H1 (cell line): ENCODE results near the gene F2.

Experiments used
- EZH2 ChIP-seq: fragments of 200-600 bp; sonication (generic); IDR thresholded peaks from 2 replicates; pipeline ENCODE4 v1.7.1; 2012; ENCODE audit warnings: low read depth, mild to moderate bottlenecking, moderate library complexity, low read length, inconsistent platforms; ENCODE audit not compliant: severe bottlenecking
- MAFK ChIP-seq: IDR thresholded peaks from 2 replicates; pipeline ENCODE4 v1.6.1; 2012; ENCODE audit warnings: low read depth, mild to moderate bottlenecking, improper control_type of control experiment, low read length
- PHF8 ChIP-seq: fragments of 200-600 bp; sonication (generic); conservative IDR thresholded peaks from 2 replicates; pipeline ENCODE4 v1.7.1; 2012; ENCODE audit warnings: low read depth, mild to moderate bottlenecking, inconsistent platforms, low read length, moderate library complexity
- POLR2A ChIP-seq, 2 experiments: IDR thresholded peaks; 1 replicate in 1 of 2; 2 replicates in 1 of 2; pipeline ENCODE4 v1.6.1; 2011; ENCODE audit warnings: low read depth in 2 of 2, low read length in 2 of 2, mild to moderate bottlenecking in 2 of 2; ENCODE audit errors: control extremely low read depth in 1 of 2
- POLR2AphosphoS5 ChIP-seq: IDR thresholded peaks from 2 replicates; pipeline ENCODE4 v1.6.1; 2011; ENCODE audit warnings: low read depth, low read length
- YY1 ChIP-seq: IDR thresholded peaks from 2 replicates; pipeline ENCODE4 v1.6.1; 2011; ENCODE audit warnings: low read depth, mild to moderate bottlenecking, low read length
- ZNF274 ChIP-seq: IDR thresholded peaks from 2 replicates; pipeline ENCODE4 v1.7.0; 2012; ENCODE audit warnings: low read length, borderline replicate concordance; ENCODE audit errors: extremely low read depth
- TF ChIP-seq, protein P1 (sequence below), 3 experiments: IDR thresholded peaks; 1 replicate in 2 of 3; 2 replicates in 1 of 3; pipeline versions ENCODE4 v1.5.1 to v1.6.1; 2011; ENCODE audit warnings: low read length in 3 of 3, mild to moderate bottlenecking in 3 of 3, inconsistent platforms in 2 of 3, low read depth in 1 of 3, moderate library complexity in 1 of 3; ENCODE audit not compliant: insufficient read depth in 1 of 3; ENCODE audit errors: control extremely low read depth in 1 of 3

- TF ChIP-seq POLR2AphosphoS5 = no peak
- TF ChIP-seq, protein P1, sequence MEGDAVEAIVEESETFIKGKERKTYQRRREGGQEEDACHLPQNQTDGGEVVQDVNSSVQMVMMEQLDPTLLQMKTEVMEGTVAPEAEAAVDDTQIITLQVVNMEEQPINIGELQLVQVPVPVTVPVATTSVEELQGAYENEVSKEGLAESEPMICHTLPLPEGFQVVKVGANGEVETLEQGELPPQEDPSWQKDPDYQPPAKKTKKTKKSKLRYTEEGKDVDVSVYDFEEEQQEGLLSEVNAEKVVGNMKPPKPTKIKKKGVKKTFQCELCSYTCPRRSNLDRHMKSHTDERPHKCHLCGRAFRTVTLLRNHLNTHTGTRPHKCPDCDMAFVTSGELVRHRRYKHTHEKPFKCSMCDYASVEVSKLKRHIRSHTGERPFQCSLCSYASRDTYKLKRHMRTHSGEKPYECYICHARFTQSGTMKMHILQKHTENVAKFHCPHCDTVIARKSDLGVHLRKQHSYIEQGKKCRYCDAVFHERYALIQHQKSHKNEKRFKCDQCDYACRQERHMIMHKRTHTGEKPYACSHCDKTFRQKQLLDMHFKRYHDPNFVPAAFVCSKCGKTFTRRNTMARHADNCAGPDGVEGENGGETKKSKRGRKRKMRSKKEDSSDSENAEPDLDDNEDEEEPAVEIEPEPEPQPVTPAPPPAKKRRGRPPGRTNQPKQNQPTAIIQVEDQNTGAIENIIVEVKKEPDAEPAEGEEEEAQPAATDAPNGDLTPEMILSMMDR (IDR thresholded peaks at IDR 0.05; ENCODE audit: control extremely low read depth in 1 of 3, insufficient read depth in 1 of 3, low read depth in 1 of 3, low read length in 3 of 3) = no peak
- no peak for TF ChIP-seq PHF8
- TF ChIP-seq MAFK = no peak
- no peak for TF ChIP-seq YY1
- TF ChIP-seq ZNF274 = no peak
- TF ChIP-seq POLR2A (IDR thresholded peaks at IDR 0.05; ENCODE audit: control extremely low read depth in 1 of 2, low read depth in 2 of 2, low read length in 2 of 2) = no peak
- no peak for TF ChIP-seq EZH2
These were observed 22.8 kb downstream of the F2 start for GRCh38 chr11:46741600-46742484.
